Left forelimb (tissue), 1 donor: Measurements from ENCODE around the gene HHEX.
"Not testable (repeated sequence)": the region's sequence is repeated elsewhere in the genome, so short reads cannot be mapped to it uniquely, and the experiment has no call there.

Experiments used
- DNase-seq: peaks from one replicate; pipeline ENCODE4 v3.0.0-alpha.2; 2018; ENCODE audit warnings: low spot score

Gene HHEX

GRCh38 chr10:92734301-92734700 is 44.5 kb downstream of the HHEX start:
- no peak for DNase-seq

- no peak for DNase-seq
Observed at GRCh38 chr10:92735938-92736337, 46.2 kb downstream of the HHEX start.

- DNase-seq = no peak
Observed at GRCh38 chr10:92737484-92737883, 47.7 kb downstream of the HHEX start.

GRCh38 chr10:92740762-92741161 is 51.0 kb downstream of the HHEX start:
- no peak for DNase-seq

GRCh38 chr10:92741741-92742140 is 52.0 kb downstream of the HHEX start:
- DNase-seq = not testable (repeated sequence)

- DNase-seq = no peak
Observed at GRCh38 chr10:92742331-92743228, 52.8 kb downstream of the HHEX start.
